Measurements from ENCODE around the gene CCDC154.

- TF ChIP-seq CTCF (IDR thresholded peaks at IDR 0.05; ENCODE audit: insufficient read depth, low read length, poor library complexity, severe bottlenecking) = no peak
- TF ChIP-seq EZH2phosphoT487 (conservative IDR thresholded peaks at IDR 0.05; ENCODE audit: low read length) = no peak
Measured at GRCh38 chr16:1474796-1475551, 30.6 kb upstream of the CCDC154 start, which contains the start of gene CLCN7.
